CD8-positive, alpha-beta memory T cell (primary cell): ENCODE data around the gene EI24. TPM values are rescaled to one million over a fixed set of nuclear protein-coding genes. Genes with fewer than 3 reads are reported as not detected.

ENCODE experiments used
- CTCF ChIA-PET: fragments of 350-600 bp; sonication (Branson Sonifier 250); formaldehyde crosslinking; loops from one replicate; lab custom pipeline; 2021; ENCODE audit warnings: antibody characterized with exemption; lab: Charles Lee
- POLR2A ChIA-PET: fragments of 350-600 bp; sonication (Branson Sonifier 250); formaldehyde crosslinking; loops from one replicate; lab custom pipeline; 2021; ENCODE audit warnings: antibody characterized with exemption; lab: Charles Lee
- DNase-seq, 5 donors: peaks; one replicate each; pipeline versions ENCODE4 v3.0.0 to v3.0.0-alpha.2; 2020 to 2022; ENCODE audit warnings: mixed read lengths in 1 of 5
- H3K27ac ChIP-seq: one replicate; pipeline ENCODE4 v1.7.0; 2013; ENCODE audit warnings: low read depth, mild to moderate bottlenecking, low read length, moderate library complexity
- H3K27me3 ChIP-seq: 2 replicates; pipeline ENCODE4 v1.7.0; 2013; ENCODE audit warnings: low read length, mild to moderate bottlenecking; ENCODE audit not compliant: insufficient read depth, poor library complexity, severe bottlenecking
- H3K36me3 ChIP-seq: 2 replicates; pipeline ENCODE4 v1.7.0; 2013; ENCODE audit warnings: mild to moderate bottlenecking, low read length, moderate library complexity; ENCODE audit not compliant: insufficient read depth
- H3K4me1 ChIP-seq: 2 replicates; pipeline ENCODE4 v1.7.0; 2013; ENCODE audit warnings: mild to moderate bottlenecking, low read length, moderate library complexity; ENCODE audit not compliant: insufficient read depth
- H3K4me3 ChIP-seq: 2 replicates; pipeline ENCODE4 v1.7.0; 2013; ENCODE audit warnings: mild to moderate bottlenecking, low read length
- H3K9me3 ChIP-seq: 2 replicates; pipeline ENCODE4 v1.7.0; 2013; ENCODE audit warnings: mild to moderate bottlenecking, low read length
- H3K27ac Mint-ChIP-seq, 8 donors: one replicate each; pipeline ENCODE4 v1.8.0; 2020 to 2021; ENCODE audit warnings: mixed read lengths in 8 of 8, mild to moderate bottlenecking in 6 of 8, inconsistent platforms in 3 of 8, moderate library complexity in 3 of 8
- H3K27me3 Mint-ChIP-seq, 2 donors: one replicate each; pipeline ENCODE4 v1.8.0; 2020 to 2021; ENCODE audit warnings: mixed read lengths in 2 of 2, mild to moderate bottlenecking in 1 of 2, moderate library complexity in 1 of 2
- H3K36me3 Mint-ChIP-seq, 3 donors: one replicate each; pipeline ENCODE4 v1.8.0; 2020 to 2021; ENCODE audit warnings: mixed read lengths in 3 of 3, inconsistent platforms in 1 of 3, mild to moderate bottlenecking in 1 of 3
- H3K4me1 Mint-ChIP-seq, 3 donors: one replicate each; pipeline ENCODE4 v1.8.0; 2020 to 2021; ENCODE audit warnings: mixed read lengths in 3 of 3, inconsistent platforms in 1 of 3, mild to moderate bottlenecking in 1 of 3
- H3K4me3 Mint-ChIP-seq, 7 donors: one replicate each; pipeline ENCODE4 v1.8.0; 2020 to 2021; ENCODE audit warnings: mixed read lengths in 7 of 7, mild to moderate bottlenecking in 6 of 7, moderate library complexity in 4 of 7, inconsistent platforms in 2 of 7
- H3K9me3 Mint-ChIP-seq, 5 donors: one replicate each; pipeline ENCODE4 v1.8.0; 2020 to 2022; ENCODE audit warnings: mixed read lengths in 5 of 5, mild to moderate bottlenecking in 3 of 5, moderate library complexity in 2 of 5, inconsistent platforms in 1 of 5
- polyA plus RNA-seq: library from polyadenylated mRNA; unstranded; fragments of 300-500 nt; fragmentation: Illumina TruSeq; gene quantifications from one replicate; pipeline ENCODE4 v1.2.3, GENCODE V29; 2021
- total RNA-seq, 2 experiments: library from RNA; stranded (reverse); gene quantifications; one replicate each; pipeline ENCODE4 v1.2.3, GENCODE V29; 2021

Gene EI24
- total and polyA plus RNA-seq, 3 experiments from 2014 or later = 62.7 to 71.7 (median 65.7) TPM

DNA sequence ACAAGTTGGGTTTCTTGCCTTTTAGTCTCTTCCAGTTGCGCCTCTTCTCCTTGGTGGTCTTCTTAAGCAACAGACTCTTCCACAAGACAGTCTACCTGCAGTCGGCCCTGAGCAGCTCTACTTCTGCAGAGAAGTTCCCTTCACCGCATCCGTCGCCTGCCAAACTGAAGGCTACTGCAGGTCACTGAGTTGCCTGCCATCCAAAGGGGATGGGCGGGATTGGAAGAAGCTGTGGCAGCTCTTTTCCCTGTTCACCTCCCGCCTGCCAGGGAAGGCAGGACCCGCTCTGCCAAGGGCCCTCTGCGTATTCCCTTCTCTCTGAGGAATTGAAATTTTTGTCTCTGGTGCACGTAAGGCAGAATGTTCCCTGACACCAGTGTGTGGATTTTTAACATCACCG is 14.2 kb downstream of the EI24 start:
- POLR2A ChIA-PET = no interaction called here
- H3K27ac ChIP-seq = no peak overlapping the region
- H3K27me3 Mint-ChIP-seq = no peaks in the 10 kb centered on the region
- no peaks in the 10 kb centered on the region for H3K9me3 ChIP-seq
- no peaks in the 10 kb centered on the region for H3K4me1 ChIP-seq
- no peaks in the 10 kb centered on the region for H3K9me3 Mint-ChIP-seq
- peaks cover 16 to 57% (median 24%) of the 10 kb centered on the region in 3 donors for H3K36me3 Mint-ChIP-seq
- no peak for DNase-seq
- CTCF ChIA-PET = interaction anchor here (2.1 kb wide), 1 partner anchor 14 kb away, joined by 6 read pairs; the partner anchor contains the start of gene EI24
- H3K36me3 ChIP-seq = peaks cover 37% of the 10 kb centered on the region
- peak overlapping the region in 1 of 8 donors; percentile 70 for H3K27ac Mint-ChIP-seq
- H3K27me3 ChIP-seq = no peaks in the 10 kb centered on the region
- no peak overlapping the region for H3K4me3 ChIP-seq
- H3K4me3 Mint-ChIP-seq = no peak overlapping the region
- H3K4me1 Mint-ChIP-seq = no peaks in the 10 kb centered on the region

DNA sequence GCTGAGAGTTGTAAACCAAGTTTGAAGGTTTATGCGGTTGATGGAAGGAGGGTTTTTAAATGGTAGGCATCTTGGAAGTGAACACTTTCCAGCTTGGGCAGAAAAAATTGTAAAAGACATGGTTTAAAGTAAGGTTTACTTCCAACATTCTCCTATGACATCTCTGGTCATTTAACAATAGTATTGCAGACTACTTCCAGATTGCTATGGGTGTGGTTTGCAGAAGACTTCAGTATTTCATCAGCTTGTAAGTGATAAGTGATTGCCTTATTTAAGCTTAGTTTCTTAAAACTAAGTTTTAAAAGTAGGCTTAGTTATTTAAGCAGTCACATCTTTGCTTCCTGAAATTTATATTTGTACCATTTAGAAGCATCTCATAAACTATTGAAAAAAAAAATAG is 16.2 kb downstream of the EI24 start:
- H3K27ac ChIP-seq = no peak overlapping the region
- Mint-ChIP-seq H3K4me1 (no peaks in the 10 kb centered on the region), H3K27ac (peak overlapping the region in 1 of 8 donors; percentile 89), H3K9me3 (no peaks in the 10 kb centered on the region), H3K27me3 (no peaks in the 10 kb centered on the region), H3K36me3 (peaks cover 16 to 42% (median 19%) of the 10 kb centered on the region in 3 donors), H3K4me3 (no peak overlapping the region)
- H3K4me3 ChIP-seq = no peak overlapping the region
- ChIA-PET POLR2A (no interaction called here), CTCF (no interaction called here)
- no peaks in the 10 kb centered on the region for H3K27me3 ChIP-seq
- H3K9me3 ChIP-seq = no peaks in the 10 kb centered on the region
- peaks cover 23% of the 10 kb centered on the region for H3K36me3 ChIP-seq
- H3K4me1 ChIP-seq = no peaks in the 10 kb centered on the region
- DNase-seq = no peak

- no peak overlapping the region for H3K27ac Mint-ChIP-seq
- Histone ChIP-seq H3K9me3 (no peaks in the 10 kb centered on the region), H3K4me1 (peaks cover 5% of the 10 kb centered on the region), H3K27ac (no peak overlapping the region), H3K4me3 (no peak overlapping the region), H3K27me3 (no peaks in the 10 kb centered on the region), H3K36me3 (peaks cover 20% of the 10 kb centered on the region)
- H3K9me3 Mint-ChIP-seq = no peaks in the 10 kb centered on the region
- peaks cover 13 to 36% (median 16%) of the 10 kb centered on the region in 3 donors for H3K36me3 Mint-ChIP-seq
- no peak for DNase-seq
- H3K4me1 Mint-ChIP-seq = peaks cover 4 to 5% (median 4%) of the 10 kb centered on the region in 3 donors
- ChIA-PET POLR2A (no interaction called here), CTCF (no interaction called here)
- no peak overlapping the region for H3K4me3 Mint-ChIP-seq
- no peaks in the 10 kb centered on the region for H3K27me3 Mint-ChIP-seq
Measured at GRCh38 chr11:125586623-125587022, 17.3 kb downstream of the EI24 start.

DNA sequence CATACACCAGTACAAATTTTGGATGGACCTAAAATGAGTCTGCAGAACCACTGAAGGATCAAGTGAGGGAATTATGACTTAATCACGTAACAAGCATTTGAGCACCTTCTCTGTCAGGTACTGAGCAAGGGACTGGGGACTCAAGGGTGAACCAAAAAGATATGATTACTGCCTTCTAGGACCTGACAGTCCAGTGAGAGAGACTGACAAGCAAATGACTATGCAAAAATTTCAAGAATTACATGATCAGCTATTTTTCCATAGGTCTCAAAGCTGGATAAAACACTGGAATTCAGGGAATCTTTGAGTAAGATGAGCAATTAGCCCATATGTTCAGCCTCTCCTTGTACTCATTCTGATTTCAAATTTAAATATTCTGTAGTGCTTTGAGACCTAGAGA is 18.2 kb downstream of the EI24 start:
- ChIA-PET POLR2A (no interaction called here), CTCF (no interaction called here)
- H3K36me3 Mint-ChIP-seq = peaks cover 13 to 35% (median 16%) of the 10 kb centered on the region in 3 donors
- H3K27me3 Mint-ChIP-seq = no peaks in the 10 kb centered on the region
- no peaks in the 10 kb centered on the region for H3K9me3 ChIP-seq
- peaks cover 5% of the 10 kb centered on the region for H3K4me1 ChIP-seq
- H3K27me3 ChIP-seq = no peaks in the 10 kb centered on the region
- no peak overlapping the region for H3K27ac Mint-ChIP-seq
- H3K36me3 ChIP-seq = peaks cover 11% of the 10 kb centered on the region
- H3K27ac ChIP-seq = no peak overlapping the region
- H3K9me3 Mint-ChIP-seq = no peaks in the 10 kb centered on the region
- no peak overlapping the region for H3K4me3 Mint-ChIP-seq
- no peak overlapping the region for H3K4me3 ChIP-seq
- DNase-seq = no peak
- H3K4me1 Mint-ChIP-seq = peaks cover 9 to 12% (median 9%) of the 10 kb centered on the region in 3 donors

DNA sequence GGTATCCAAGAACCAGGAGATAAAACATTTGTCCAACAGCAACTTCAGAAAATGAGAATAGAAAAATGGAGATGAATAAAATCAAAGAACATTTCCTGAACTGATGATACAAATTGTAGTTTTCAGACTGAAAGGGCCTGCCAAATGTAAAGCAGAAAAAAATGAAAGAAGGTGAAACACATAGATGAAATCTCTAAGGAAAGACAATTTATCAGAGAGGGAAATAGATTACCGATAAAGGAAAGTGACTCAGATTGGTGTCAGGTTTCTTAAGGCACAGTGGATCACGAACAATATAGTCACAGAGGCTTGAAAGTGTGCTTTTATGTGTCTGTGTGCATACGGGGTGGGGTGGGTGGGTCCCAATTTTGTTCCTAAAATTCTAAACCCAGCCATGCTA is 19.2 kb downstream of the EI24 start:
- Mint-ChIP-seq H3K9me3 (no peaks in the 10 kb centered on the region), H3K36me3 (peaks cover 9 to 28% (median 13%) of the 10 kb centered on the region in 3 donors), H3K4me1 (peaks cover 15 to 22% (median 20%) of the 10 kb centered on the region in 3 donors), H3K27me3 (no peaks in the 10 kb centered on the region), H3K4me3 (no peak overlapping the region), H3K27ac (peak overlapping the region in 3 of 8 donors; percentile 55 to 72 (median 68))
- Histone ChIP-seq H3K27ac (no peak overlapping the region), H3K27me3 (no peaks in the 10 kb centered on the region), H3K9me3 (no peaks in the 10 kb centered on the region), H3K4me3 (no peak overlapping the region), H3K36me3 (peaks cover 4% of the 10 kb centered on the region), H3K4me1 (peaks cover 8% of the 10 kb centered on the region)
- CTCF ChIA-PET = no interaction called here
- DNase-seq = no peak
- POLR2A ChIA-PET = no interaction called here

GRCh38 chr11:125591649-125592304 is 22.5 kb downstream of the EI24 start:
- peak overlapping the region; percentile 100 for H3K27ac ChIP-seq
- Mint-ChIP-seq H3K27me3 (no peaks in the 10 kb centered on the region), H3K4me3 (peak overlapping the region; percentile 90 to 98 (median 93)), H3K27ac (peak overlapping the region; percentile 92 to 99 (median 98)), H3K9me3 (no peaks in the 10 kb centered on the region), H3K4me1 (peaks cover 40 to 49% (median 49%) of the 10 kb centered on the region in 3 donors), H3K36me3 (peaks cover 0 to 26% (median 0%) of the 10 kb centered on the region in 3 donors)
- ChIA-PET CTCF (interaction anchor here (1.8 to 3.7 kb wide), 3 partner anchors 23 to 33 kb away, joined by 7 to 17 read pairs (median 13); partner anchors contain the start of genes CHEK1 and EI24), POLR2A (interaction anchor here (0.6 to 2.4 kb wide), 4 partner anchors 22 to 296 kb away, joined by 3 to 31 read pairs (median 6); partner anchors contain the start of genes CHEK1, EI24 and HYLS1)
- peak in 3 of 5 donors; percentile 20 to 55 (median 20) for DNase-seq
- H3K36me3 ChIP-seq = no peaks in the 10 kb centered on the region
- no peaks in the 10 kb centered on the region for H3K27me3 ChIP-seq
- peak overlapping the region; percentile 100 for H3K4me3 ChIP-seq
- no peaks in the 10 kb centered on the region for H3K9me3 ChIP-seq
- peaks cover 20% of the 10 kb centered on the region for H3K4me1 ChIP-seq

- peaks cover 7% of the 10 kb centered on the region for H3K36me3 ChIP-seq
- Mint-ChIP-seq H3K9me3 (no peaks in the 10 kb centered on the region), H3K27ac (peak within 1 kb of the TSS; percentile 92 to 99 (median 98)), H3K36me3 (peaks cover 0 to 33% (median 2%) of the 10 kb centered on the region in 3 donors), H3K4me3 (peak within 1 kb of the TSS; percentile 90 to 98 (median 93)), H3K4me1 (peaks cover 41 to 54% (median 53%) of the 10 kb centered on the region in 3 donors), H3K27me3 (no peaks in the 10 kb centered on the region)
- peak; percentile 95 to 99 (median 98) for DNase-seq
- H3K4me1 ChIP-seq = peaks cover 20% of the 10 kb centered on the region
- ChIA-PET POLR2A (interaction anchor here (0.6 to 2.4 kb wide), 4 partner anchors 23 to 295 kb away, joined by 3 to 31 read pairs (median 6); partner anchors contain the start of genes CHEK1, EI24 and HYLS1), CTCF (interaction anchor here (1.0 to 3.7 kb wide), 3 partner anchors 24 to 307 kb away, joined by 3 to 17 read pairs (median 13); partner anchors contain the start of genes CHEK1 and EI24)
- no peaks in the 10 kb centered on the region for H3K27me3 ChIP-seq
- H3K9me3 ChIP-seq = no peaks in the 10 kb centered on the region
- H3K4me3 ChIP-seq = peak within 1 kb of the TSS; percentile 100
- peak within 1 kb of the TSS; percentile 100 for H3K27ac ChIP-seq
Measured at GRCh38 chr11:125592305-125593113, 23.2 kb downstream of the EI24 start, which contains the start of gene STT3A. TSS of gene STT3A (plus strand) at chr11:125592852. CDS start at chr11:125595916, 3,064 bp downstream.
